OCI-LY1 (cell line): ENCODE results near the gene OGT.
"Not testable (repeated sequence)": the region's sequence is repeated elsewhere in the genome, so short reads cannot be mapped to it uniquely, and the experiment has no call there.

Experiments
- H2AFZ ChIP-seq: fragments of 200-600 bp; sonication (generic), shearing (Covaris generic); 2 replicates; pipeline ENCODE4 v1.6.0; 2014; ENCODE audit warnings: antibody characterized with exemption, mild to moderate bottlenecking, low read length
- H3F3A ChIP-seq: fragments of 200-600 bp; sonication (generic), shearing (Covaris generic); 2 replicates; pipeline ENCODE4 v1.6.0; 2014; ENCODE audit warnings: mild to moderate bottlenecking, antibody characterized with exemption, low read length, moderate library complexity; ENCODE audit not compliant: insufficient read depth
- H3K27ac ChIP-seq: fragments of 200-600 bp; sonication (generic); 2 replicates; pipeline ENCODE4 v1.5.1; 2014; ENCODE audit warnings: low read length, mixed run types, mild to moderate bottlenecking, low read depth; ENCODE audit not compliant: poor library complexity, severe bottlenecking
- H3K27me3 ChIP-seq: fragments of 200-600 bp; sonication (generic); 2 replicates; pipeline ENCODE4 v1.6.0; 2014; ENCODE audit warnings: antibody characterized with exemption, mild to moderate bottlenecking, low read length, moderate library complexity; ENCODE audit not compliant: insufficient read depth
- H3K36me3 ChIP-seq: fragments of 200-600 bp; sonication (generic); 2 replicates; pipeline ENCODE4 v1.6.1; 2014; ENCODE audit warnings: mild to moderate bottlenecking, antibody characterized with exemption, low read length, moderate library complexity, mixed read lengths; ENCODE audit not compliant: insufficient read depth
- H3K4me1 ChIP-seq: fragments of 200-600 bp; sonication (generic); 2 replicates; pipeline ENCODE4 v1.5.1; 2014; ENCODE audit warnings: mild to moderate bottlenecking, low read length, moderate library complexity; ENCODE audit not compliant: insufficient read depth, severe bottlenecking
- H3K4me2 ChIP-seq: fragments of 200-600 bp; sonication (generic), shearing (Covaris generic); 2 replicates; pipeline ENCODE4 v1.6.1; 2014; ENCODE audit warnings: low read length
- H3K4me3 ChIP-seq: fragments of 200-600 bp; sonication (generic); 2 replicates; pipeline ENCODE4 v1.5.1; 2014; ENCODE audit warnings: low read length, low read depth, mild to moderate bottlenecking, mixed read lengths; ENCODE audit not compliant: poor library complexity, severe bottlenecking
- H3K79me2 ChIP-seq: fragments of 200-600 bp; shearing (Covaris generic); 2 replicates; pipeline ENCODE4 v1.6.1; 2016; ENCODE audit warnings: mixed run types, low read length, mixed read lengths; ENCODE audit not compliant: insufficient read depth
- H3K9ac ChIP-seq: fragments of 200-600 bp; sonication (generic), shearing (Covaris generic); 2 replicates; pipeline ENCODE4 v1.6.1; 2014; ENCODE audit warnings: mild to moderate bottlenecking, low read length, mixed read lengths
- H3K9me2 ChIP-seq: fragments of 200-600 bp; sonication (generic), shearing (Covaris generic); 2 replicates; pipeline ENCODE4 v1.6.1; 2014; ENCODE audit warnings: low read depth, mild to moderate bottlenecking, low read length, mixed read lengths
- H3K9me3 ChIP-seq: fragments of 200-600 bp; shearing (Covaris generic); 2 replicates; pipeline ENCODE4 v1.6.1; 2014; ENCODE audit warnings: low read length, mixed read lengths
- H4K20me1 ChIP-seq: fragments of 200-600 bp; sonication (generic), shearing (Covaris generic); 2 replicates; pipeline ENCODE4 v1.6.0; 2016; ENCODE audit warnings: mild to moderate bottlenecking, low read length; ENCODE audit not compliant: insufficient read depth
- CTCF ChIP-seq: fragments of 200-600 bp; sonication (generic), shearing (Covaris generic); IDR thresholded peaks from 2 replicates; pipeline ENCODE4 v1.5.1; 2017; ENCODE audit warnings: mild to moderate bottlenecking, antibody characterized with exemption, low read length, moderate library complexity, mixed read lengths
- EZH2 ChIP-seq: fragments of 200-600 bp; sonication (generic), shearing (Covaris generic); IDR thresholded peaks from 2 replicates; pipeline ENCODE4 v1.8.0; 2017; ENCODE audit warnings: borderline replicate concordance, mixed run types, mild to moderate bottlenecking, antibody characterized with exemption, low read length, moderate library complexity, mixed read lengths

The OGT gene

GRCh38 chrX:71609095-71609750 lies 76.3 kb downstream of the OGT start:
- H3K9me2 ChIP-seq: no peaks in the 10 kb centered on the region
- H3K9ac ChIP-seq: no peak overlapping the region
- no peak overlapping the region for H3K4me2 ChIP-seq
- H3K27me3 ChIP-seq: no peaks in the 10 kb centered on the region
- H2AFZ ChIP-seq: no peak overlapping the region
- peaks cover 66% of the 10 kb centered on the region for H3K36me3 ChIP-seq
- no peak overlapping the region for H3K4me3 ChIP-seq
- no peaks in the 10 kb centered on the region for H3K79me2 ChIP-seq
- TF ChIP-seq EZH2 (no peak), CTCF (no peak)
- H3F3A ChIP-seq: no peaks in the 10 kb centered on the region
- no peaks in the 10 kb centered on the region for H3K4me1 ChIP-seq
- no peak overlapping the region for H3K27ac ChIP-seq
- no peaks in the 10 kb centered on the region for H4K20me1 ChIP-seq
- H3K9me3 ChIP-seq: no peaks in the 10 kb centered on the region

GRCh38 chrX:71611736-71612135 lies 78.8 kb downstream of the OGT start:
- peaks cover 43% of the 10 kb centered on the region for H3K36me3 ChIP-seq
- H3K9ac ChIP-seq, H3K27me3 ChIP-seq, H3K4me2 ChIP-seq, H3K4me1 ChIP-seq, H3K27ac ChIP-seq, H3F3A ChIP-seq, H3K79me2 ChIP-seq, H2AFZ ChIP-seq, H3K9me3 ChIP-seq, H3K9me2 ChIP-seq, H3K4me3 ChIP-seq, H4K20me1 ChIP-seq: not testable (repeated sequence)

GRCh38 chrX:71612256-71612655 lies 79.4 kb downstream of the OGT start:
- Histone ChIP-seq H3K9me2 (no peaks in the 10 kb centered on the region), H3K36me3 (peaks cover 38% of the 10 kb centered on the region), H3K27me3 (no peaks in the 10 kb centered on the region), H2AFZ (no peak overlapping the region), H4K20me1 (no peaks in the 10 kb centered on the region), H3K79me2 (no peaks in the 10 kb centered on the region), H3K9me3 (no peaks in the 10 kb centered on the region), H3K9ac (no peak overlapping the region), H3K4me1 (no peaks in the 10 kb centered on the region), H3K4me2 (no peak overlapping the region), H3F3A (no peaks in the 10 kb centered on the region), H3K4me3 (no peak overlapping the region), H3K27ac (no peak overlapping the region)
- TF ChIP-seq CTCF (no peak), EZH2 (no peak)

GRCh38 chrX:71615056-71615455 lies 82.2 kb downstream of the OGT start:
- TF ChIP-seq EZH2 (no peak), CTCF (no peak)
- Histone ChIP-seq H3K27ac (no peak overlapping the region), H4K20me1 (no peaks in the 10 kb centered on the region), H3K4me3 (no peak overlapping the region), H3F3A (no peaks in the 10 kb centered on the region), H2AFZ (no peak overlapping the region), H3K9me2 (no peaks in the 10 kb centered on the region), H3K4me2 (no peak overlapping the region), H3K36me3 (peaks cover 25% of the 10 kb centered on the region), H3K4me1 (peaks cover 8% of the 10 kb centered on the region), H3K9ac (no peak overlapping the region), H3K27me3 (no peaks in the 10 kb centered on the region), H3K79me2 (no peaks in the 10 kb centered on the region), H3K9me3 (no peaks in the 10 kb centered on the region)
